Activated CD8-positive, alpha-beta memory T cell treated with anti-CD3 and anti-CD28 coated beads, Interleukin-2, amount 50 U/mL, for 48 hours (primary cell): ENCODE data around the gene NLRC3.

Experiments
- DNase-seq: peaks from one replicate; pipeline ENCODE4 v3.0.0-alpha.2; 2020

Gene NLRC3

GRCh38 chr16:3578610-3579551, 1.7 kb upstream of the NLRC3 start:
- peak; percentile 84 for DNase-seq

DNA sequence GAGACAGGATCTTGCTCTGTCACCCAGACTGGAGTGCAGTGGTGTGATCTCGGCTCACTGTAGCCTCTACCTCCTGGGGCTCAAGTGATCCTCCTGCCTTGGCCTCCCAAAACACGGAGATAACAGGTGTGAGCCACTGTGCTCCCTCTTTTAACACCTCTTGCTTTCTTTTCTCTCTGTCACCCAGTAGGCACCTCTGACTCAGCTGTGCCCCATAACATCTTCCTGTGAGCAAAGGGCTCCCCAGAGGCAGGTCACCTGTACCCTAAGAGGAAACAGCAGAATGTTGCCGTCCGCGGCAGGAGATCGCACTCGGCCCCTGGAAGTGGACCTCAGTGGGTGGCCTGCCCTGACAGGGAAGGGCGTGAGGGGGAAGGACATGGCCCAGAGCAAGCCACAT, 918 bp upstream of the NLRC3 start:
- peak; percentile 73 for DNase-seq

- peak; percentile 64 for DNase-seq
Measured at GRCh38 chr16:3576211-3576610, 992 bp downstream of the NLRC3 start.

DNA sequence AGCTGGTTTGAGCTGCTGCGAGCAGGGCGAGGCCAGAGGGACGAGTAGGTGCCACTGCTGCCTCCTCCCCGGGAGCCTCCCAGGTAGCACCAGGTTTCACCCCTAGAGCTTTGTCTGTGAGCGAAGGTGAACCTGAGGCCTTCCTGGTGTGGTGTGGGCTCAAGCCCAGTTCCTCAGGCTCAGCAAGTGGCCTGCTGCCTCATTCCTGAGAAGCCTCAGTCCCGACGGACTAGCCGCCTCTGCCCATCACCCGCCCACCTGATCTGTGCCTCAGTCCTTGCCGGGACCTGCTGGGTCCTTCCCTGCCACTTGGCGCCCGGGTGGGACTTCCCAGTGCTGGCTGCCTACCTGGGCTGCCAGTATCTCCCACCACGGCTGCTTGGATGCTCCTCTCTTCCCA, 1.7 kb downstream of the NLRC3 start:
- DNase-seq: no peak

GRCh38 chr16:3574195-3574594, 3.0 kb downstream of the NLRC3 start:
- DNase-seq: no peak

DNA sequence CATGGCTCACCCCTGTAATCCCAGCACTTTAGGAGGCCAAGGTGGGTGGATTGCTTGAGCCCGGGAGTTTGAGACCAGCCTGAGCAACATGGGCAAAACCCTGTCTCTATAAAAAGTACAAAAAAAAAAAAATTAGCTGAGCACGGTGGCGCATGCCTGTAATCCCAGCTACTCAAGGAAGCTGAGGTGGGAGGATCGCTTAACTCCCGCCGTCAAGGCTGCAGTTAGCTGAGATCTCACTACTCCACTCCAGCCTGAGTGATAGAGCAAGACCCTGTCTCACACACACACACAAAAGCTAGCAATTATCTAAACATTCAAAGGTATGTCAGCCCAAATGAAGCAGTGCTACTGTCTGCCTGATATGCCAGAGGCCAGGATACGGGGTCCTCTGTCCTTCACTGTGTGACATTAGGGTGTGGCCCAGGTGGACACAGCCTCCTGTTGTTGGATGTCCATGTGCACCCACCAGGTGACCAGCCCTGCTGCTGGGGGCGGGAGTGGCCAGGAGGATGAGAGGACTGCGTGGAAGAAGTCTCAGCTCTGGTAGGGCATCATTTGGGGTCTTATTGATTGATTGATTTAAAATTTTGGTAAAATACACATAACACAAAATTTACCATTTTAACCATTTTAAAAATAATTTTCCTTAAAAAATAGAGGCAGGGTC, 3.9 kb downstream of the NLRC3 start:
- DNase-seq: no peak

GRCh38 chr16:3570420-3571062, 6.7 kb downstream of the NLRC3 start:
- DNase-seq: no peak

DNA sequence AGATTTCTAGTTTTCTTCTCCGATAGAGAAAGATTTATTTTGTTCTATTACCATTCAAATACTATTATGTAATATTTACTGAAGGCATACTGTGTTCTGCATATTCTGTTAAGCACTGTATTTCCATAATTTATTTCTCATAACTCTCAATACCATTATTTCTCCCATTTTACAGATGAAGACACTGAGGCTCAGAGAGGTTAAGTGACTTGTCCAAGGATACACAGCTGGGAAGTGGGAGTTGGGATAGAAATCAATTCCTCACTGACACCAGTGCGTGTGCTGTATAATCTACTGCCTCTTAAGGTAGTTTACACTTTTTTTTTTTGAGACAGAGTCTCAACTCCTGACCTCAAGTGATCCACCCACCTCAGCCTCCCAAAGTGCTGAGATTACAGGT, 7.4 kb downstream of the NLRC3 start:
- no peak for DNase-seq

- DNase-seq: no peak
Measured at GRCh38 chr16:3566990-3567389, 10.2 kb downstream of the NLRC3 start.

- no peak for DNase-seq
Measured at GRCh38 chr16:3564889-3565141, 12.4 kb downstream of the NLRC3 start.

- no peak for DNase-seq
Measured at GRCh38 chr16:3564130-3564888, 12.9 kb downstream of the NLRC3 start.

GRCh38 chr16:3562914-3563480, 14.2 kb downstream of the NLRC3 start:
- DNase-seq: no peak

DNA sequence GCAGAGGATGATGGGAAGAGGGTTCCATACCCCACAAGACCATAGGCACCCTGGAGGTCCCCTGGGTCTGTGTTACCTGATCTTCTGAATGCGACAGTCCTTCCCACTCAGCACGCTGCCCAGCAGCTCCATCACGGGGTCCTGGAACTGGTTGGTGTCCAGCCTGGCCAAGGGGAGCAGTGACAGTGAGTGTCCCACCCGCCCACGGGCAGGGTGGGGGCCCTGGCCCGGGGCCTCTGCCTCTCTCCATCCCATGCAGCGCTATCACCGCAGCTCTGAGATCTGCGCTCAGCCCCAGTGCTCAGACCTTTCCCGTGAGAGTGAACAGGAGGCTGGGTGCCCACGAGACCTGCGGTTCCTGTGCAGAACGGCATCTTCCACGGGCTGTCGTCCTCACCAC, 15.6 kb downstream of the NLRC3 start:
- no peak for DNase-seq

- no peak for DNase-seq
Measured at GRCh38 chr16:3554351-3554928, 22.8 kb downstream of the NLRC3 start.

DNA sequence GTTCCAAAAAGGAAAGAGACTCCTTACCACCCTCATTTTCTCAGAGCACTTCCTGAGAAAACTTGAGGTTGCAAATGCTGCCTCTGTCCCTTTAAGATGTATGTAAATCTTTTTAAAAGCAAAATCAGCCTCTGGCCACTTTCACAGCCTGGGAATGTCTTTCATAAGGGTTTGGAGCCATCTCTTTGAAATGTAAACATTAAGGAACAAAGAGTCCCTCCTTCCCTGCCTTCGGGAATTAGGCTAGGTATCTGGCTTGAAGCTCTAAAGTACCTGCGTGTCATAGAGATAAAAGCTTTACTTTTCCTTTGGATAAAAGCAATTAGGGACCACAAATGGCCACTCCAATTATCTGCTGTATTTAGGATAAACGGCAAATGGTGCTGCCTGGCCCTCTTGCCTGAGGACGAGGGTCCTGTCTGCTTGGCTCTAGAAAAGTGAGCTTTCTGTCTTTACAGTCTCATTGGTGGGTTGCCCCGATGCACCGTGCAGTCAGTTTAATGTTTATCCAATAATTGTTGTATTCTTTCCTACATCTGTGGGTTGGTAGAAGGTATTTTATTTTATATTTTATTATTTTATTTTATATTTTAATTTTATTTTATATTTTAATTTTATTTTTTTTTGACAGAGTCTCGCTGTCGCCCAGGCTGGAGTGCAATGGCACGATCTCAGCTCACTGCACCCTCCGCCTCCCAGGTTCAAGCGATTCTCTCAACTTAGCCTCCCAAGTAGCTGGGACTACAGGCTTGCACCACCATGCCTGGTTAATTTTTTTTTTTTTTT, 23.9 kb downstream of the NLRC3 start:
- no peak for DNase-seq

DNA sequence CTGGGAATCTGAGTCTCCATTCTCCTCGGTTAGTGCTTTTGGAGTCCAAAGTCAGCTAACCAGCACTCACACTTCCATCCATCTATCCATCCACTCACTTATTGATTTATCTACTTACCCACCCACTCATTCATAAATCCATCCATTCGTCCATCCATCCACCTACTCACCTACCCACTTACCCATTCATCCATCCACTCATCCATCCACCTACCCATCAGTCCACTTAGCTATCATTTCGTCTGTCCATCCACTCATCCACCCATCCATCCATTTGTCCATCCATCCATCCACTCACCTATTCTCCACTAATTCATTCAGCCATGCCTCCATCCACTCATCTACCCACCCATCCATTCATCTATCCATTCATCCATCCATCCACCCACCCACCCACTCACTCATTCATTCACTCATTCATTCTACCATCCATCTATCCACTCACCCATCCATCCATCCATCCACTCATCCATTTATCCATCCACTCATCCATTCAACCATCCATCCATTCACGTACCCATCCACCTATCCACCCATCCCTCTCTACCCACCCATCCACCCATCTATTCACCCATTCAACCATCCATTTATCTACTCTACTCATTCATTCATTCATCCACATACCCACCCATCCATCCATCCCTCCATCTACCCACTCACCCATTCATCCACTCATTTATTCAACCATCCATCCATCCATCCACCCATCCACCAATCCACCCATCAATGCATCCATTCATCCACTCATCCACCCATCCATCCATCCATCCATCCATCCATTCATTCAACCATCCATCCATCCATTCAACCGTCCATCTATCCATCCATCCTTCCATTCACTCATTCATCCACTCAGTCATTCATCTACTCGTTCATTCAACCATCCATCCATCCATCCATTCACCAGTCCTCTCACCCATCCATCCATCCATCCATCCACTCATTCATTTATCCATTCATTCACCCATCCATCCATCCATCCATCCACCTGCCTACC, 26.1 kb downstream of the NLRC3 start:
- no peak for DNase-seq

DNA sequence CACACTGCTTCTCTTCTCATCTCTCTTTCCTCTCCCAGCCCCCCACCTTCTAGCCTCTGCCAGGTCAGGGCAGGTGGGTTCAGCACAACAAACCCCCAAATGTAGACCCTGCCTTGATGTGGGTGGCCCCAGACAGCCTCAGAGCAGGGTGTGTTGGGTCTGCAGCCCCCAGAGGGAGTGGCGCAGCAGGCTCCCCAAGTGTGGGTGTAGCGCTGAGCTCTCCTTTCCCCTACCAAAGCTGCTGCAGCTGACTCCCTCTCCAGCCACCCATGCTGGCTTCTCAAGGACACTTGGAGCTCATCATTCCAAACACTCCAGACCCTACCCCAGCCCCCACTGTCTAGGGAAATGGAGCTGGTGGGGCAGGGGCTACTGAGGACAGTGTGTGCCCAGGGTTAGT, 27.3 kb downstream of the NLRC3 start:
- no peak for DNase-seq

DNA sequence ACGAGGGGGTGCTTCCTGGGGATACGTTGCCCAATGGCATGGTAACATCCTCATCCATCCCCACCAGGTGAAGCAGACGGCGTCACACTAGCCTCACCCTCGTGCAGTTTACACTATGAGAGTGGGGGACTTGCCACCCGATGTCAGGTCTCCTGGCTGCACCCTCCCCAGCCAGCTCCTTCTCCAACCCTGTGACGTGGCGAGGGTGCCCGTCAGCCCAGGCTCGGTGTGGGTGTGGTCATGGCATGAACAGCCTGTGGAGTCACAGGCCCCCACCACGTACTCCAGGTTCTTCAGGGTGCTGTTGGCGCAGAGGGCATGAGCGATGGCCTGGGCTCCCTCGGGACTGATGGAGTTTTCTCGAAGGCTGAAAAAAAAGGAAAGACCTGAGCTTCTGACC, 28.3 kb downstream of the NLRC3 start:
- DNase-seq: no peak

DNA sequence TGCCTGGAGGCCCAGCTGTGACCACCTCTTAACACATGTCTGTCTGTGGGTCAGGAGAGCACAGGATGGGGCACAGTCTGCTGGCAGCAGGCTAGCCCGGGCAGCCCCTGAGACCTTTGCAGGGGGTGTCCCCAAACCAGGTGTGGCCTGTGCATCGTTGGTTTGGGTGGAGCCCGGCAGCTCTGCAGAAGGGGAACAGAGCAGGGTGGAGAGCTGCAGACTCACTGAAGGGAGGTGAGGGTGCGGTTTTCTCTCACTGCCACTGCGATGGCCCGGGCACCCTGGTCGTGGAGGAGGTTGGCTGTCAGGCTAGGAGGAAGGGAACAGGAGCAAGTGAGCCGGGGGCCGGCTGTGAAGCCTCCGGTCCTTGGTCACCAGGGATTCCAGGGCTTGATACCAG, 28.8 kb downstream of the NLRC3 start:
- DNase-seq: no peak

- DNase-seq: no peak
Measured at GRCh38 chr16:3546986-3547682, 30.1 kb downstream of the NLRC3 start.
